Activated CD4-positive, alpha-beta T cell treated with anti-CD3 and anti-CD28 coated beads for 48 hours (primary cell): ENCODE measurements around the gene P2RY4.
"Not testable (repeated sequence)": the region's sequence is repeated elsewhere in the genome, so short reads cannot be mapped to it uniquely, and the experiment has no call there.

ENCODE experiments used
- DNase-seq: peaks from one replicate; pipeline ENCODE4 v3.0.0-alpha.2; 2020

The P2RY4 gene

GRCh38 chrX:70241501-70241900 lies 18.5 kb downstream of the P2RY4 start:
- no peak for DNase-seq

- no peak for DNase-seq
These were observed 19.3 kb downstream of the P2RY4 start for GRCh38 chrX:70240751-70241150.

DNA sequence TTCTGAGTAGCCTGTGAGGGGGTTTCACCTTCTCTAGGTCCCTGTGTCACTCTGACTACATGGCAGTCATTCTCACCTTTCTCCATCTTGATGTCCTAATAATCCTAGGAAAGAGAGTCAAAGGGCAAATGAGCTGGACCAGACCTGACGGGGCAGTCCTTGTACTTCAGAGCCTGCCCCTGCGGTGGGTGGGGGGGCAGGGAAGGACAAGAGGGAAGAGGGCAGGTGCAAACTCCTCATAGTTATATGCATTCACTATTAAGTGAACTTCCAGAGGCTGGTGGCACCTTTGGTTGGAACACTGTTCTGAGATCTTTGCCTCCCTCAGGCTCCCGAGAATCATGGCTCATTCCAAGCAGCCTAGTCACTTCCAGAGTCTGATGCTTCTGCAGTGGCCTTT lies 25.6 kb downstream of the P2RY4 start, which contains the start of gene AWAT1:
Gene AWAT1 (plus strand): TSS at position 301 of the 400 bp plus-strand sequence. CDS start 41 bp downstream, at position 342.
- DNase-seq, result no peak

DNA sequence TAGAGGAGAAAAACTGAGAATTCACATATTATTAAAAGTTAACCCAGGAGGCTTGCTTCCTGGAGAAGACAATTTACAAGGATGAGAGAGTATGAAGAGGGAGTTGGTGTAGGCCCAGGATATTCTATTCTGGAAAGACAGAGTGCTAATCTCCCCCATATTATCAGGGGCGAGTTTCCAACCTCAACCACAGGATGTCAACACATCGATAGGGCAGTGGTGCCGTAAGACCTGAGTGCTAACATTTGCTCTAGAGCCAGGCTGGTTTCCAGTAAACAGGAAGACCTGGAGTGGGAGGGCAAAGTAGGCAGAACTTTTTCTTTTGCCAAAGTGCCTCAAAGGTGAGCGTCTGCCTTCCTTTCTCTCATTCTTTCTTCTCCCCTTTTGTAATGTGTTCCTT lies 28.3 kb downstream of the P2RY4 start:
- DNase-seq, result no peak

- no peak for DNase-seq
These were observed 33.3 kb downstream of the P2RY4 start for GRCh38 chrX:70226687-70227086.

GRCh38 chrX:70226048-70226447 lies 34.0 kb downstream of the P2RY4 start:
- no peak for DNase-seq

DNA sequence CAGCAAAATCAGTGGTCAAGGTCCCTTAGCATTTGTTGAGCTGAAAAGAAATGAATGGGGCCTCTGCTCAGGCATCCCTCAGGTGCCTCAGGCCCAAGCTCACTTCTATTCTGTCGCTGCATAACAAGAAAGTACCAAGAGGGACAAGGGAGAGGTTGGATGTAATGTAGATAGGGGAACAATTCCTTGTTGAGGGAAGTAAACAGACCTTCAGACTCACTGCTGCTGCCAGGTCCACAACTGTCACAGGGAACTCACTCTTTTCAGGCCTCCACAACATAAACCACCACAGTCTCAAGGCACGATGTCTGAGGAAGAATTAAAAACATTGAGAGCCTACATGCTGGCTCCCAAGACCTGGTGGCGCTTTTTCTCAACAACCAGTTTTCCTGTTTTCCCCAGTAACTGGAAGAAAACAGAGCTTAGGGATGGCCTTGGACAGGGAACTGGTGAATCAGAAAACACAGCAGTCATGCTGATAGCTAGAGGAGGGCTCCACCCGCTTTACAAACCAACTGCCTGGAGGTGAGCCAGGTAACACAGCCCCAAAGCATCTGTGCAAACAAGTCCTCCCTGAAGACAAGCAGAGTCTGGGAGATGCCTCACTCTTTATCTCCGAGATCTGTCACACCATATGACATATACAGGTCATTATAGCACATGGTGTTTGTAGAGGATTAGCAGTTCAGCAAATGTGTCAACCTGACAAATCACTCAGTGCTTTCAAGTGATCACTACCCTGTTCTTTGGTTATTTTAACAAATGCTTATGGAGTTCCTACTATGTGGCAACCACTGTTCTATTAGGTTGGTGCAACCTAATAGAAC lies 39.9 kb downstream of the P2RY4 start:
- DNase-seq, result no peak

GRCh38 chrX:70209570-70209969 lies 50.4 kb downstream of the P2RY4 start:
- not testable (repeated sequence) for DNase-seq

- no peak for DNase-seq
These were observed 51.5 kb downstream of the P2RY4 start for GRCh38 chrX:70208479-70208878.
